Ramos (cell line): ENCODE results near the gene IGFL4.

ENCODE experiments used
- in situ Hi-C: fragments of 300-500 bp; cut with MboI; formaldehyde crosslinking; loops from one replicate; pipeline ENCODE4 v1.14.3; 2022; ENCODE audit warnings: low sequenced_read_pairs; ENCODE audit not compliant: unreplicated experiment

IGFL4 gene

GRCh38 chr19:46022431-46023310 lies 18.1 kb downstream of the IGFL4 start, which contains the start of gene PGLYRP1:
Gene PGLYRP1 (minus strand): TSS chr19:46023053. CDS start chr19:46023021, 32 bp downstream.
- in situ Hi-C loops: no loop called here

- in situ Hi-C loops: no loop called here
Observed at GRCh38 chr19:46022061-46022430, 18.8 kb downstream of the IGFL4 start.

GRCh38 chr19:46021531-46022041 lies 19.2 kb downstream of the IGFL4 start:
- in situ Hi-C loops: no loop called here

- in situ Hi-C loops: no loop called here
Observed at GRCh38 chr19:46020819-46021125, 20.0 kb downstream of the IGFL4 start.

- in situ Hi-C loops: no loop called here
Observed at GRCh38 chr19:46019270-46019669, 21.5 kb downstream of the IGFL4 start.

- in situ Hi-C loops: no loop called here
Observed at GRCh38 chr19:46018729-46019251, 22.0 kb downstream of the IGFL4 start.

GRCh38 chr19:46017874-46018675 lies 22.7 kb downstream of the IGFL4 start:
- in situ Hi-C loops: no loop called here

GRCh38 chr19:46017095-46017429 lies 23.7 kb downstream of the IGFL4 start:
- in situ Hi-C loops: no loop called here

GRCh38 chr19:46016426-46017094 lies 24.2 kb downstream of the IGFL4 start:
- in situ Hi-C loops: no loop called here

- in situ Hi-C loops: no loop called here
Observed at GRCh38 chr19:46015687-46016425, 24.9 kb downstream of the IGFL4 start.

GRCh38 chr19:46014941-46015686 lies 25.7 kb downstream of the IGFL4 start:
- in situ Hi-C loops: no loop called here

GRCh38 chr19:46014534-46014933 lies 26.3 kb downstream of the IGFL4 start:
- in situ Hi-C loops: no loop called here

- in situ Hi-C loops: no loop called here
Observed at GRCh38 chr19:46009530-46010510, 31.0 kb downstream of the IGFL4 start.

GRCh38 chr19:46006411-46006810 lies 34.4 kb downstream of the IGFL4 start:
- in situ Hi-C loops: no loop called here

- in situ Hi-C loops: no loop called here
Observed at GRCh38 chr19:46002678-46003275, 38.0 kb downstream of the IGFL4 start.

GRCh38 chr19:46000491-46001246 lies 40.1 kb downstream of the IGFL4 start:
- in situ Hi-C loops: no loop called here

- in situ Hi-C loops: no loop called here
Observed at GRCh38 chr19:45999653-46000121, 41.1 kb downstream of the IGFL4 start.
